GM12878 (cell line): Measurements from ENCODE around the gene TEX36. TPM values are rescaled to one million over a fixed set of nuclear protein-coding genes. Genes with fewer than 3 reads are reported as not detected.

Experiments used
- CHD1 ChIP-seq: IDR thresholded peaks from 2 replicates; pipeline ENCODE4 v1.6.1; 2012; ENCODE audit warnings: low read depth, low read length, improper control_type of control experiment
- EZH2 ChIP-seq: IDR thresholded peaks from 2 replicates; pipeline ENCODE4 v1.6.1; 2012; ENCODE audit warnings: low read depth, mild to moderate bottlenecking, control low read depth, inconsistent platforms, low read length, borderline replicate concordance; ENCODE audit not compliant: control insufficient read depth
- NFIC ChIP-seq: IDR thresholded peaks from 2 replicates; pipeline ENCODE4 v1.6.1; 2012; ENCODE audit warnings: low read depth, mild to moderate bottlenecking, inconsistent platforms, low read length, moderate library complexity
- RCOR1 ChIP-seq: conservative IDR thresholded peaks from 2 replicates; pipeline ENCODE4 v1.6.1; 2012; ENCODE audit warnings: low read depth, low read length, improper control_type of control experiment
- polyA plus RNA-seq, 11 experiments: library from polyadenylated mRNA; depleted of rRNA in 4 of 11; unstranded in 6 of 11; stranded (reverse) in 5 of 11; fragments of >200 nt; fragmentation: Nextera tagmentation in 4 of 11; fragmentation: Illumina TruSeq in 1 of 11; extraction: Ambion mirVana in 4 of 11; extraction: Trizol in 1 of 11; gene quantifications; 1 replicate in 1 of 11; 2 replicates in 10 of 11; pipeline versions ENCODE4 v1.2.1 to v1.2.3, GENCODE V29; 2011 to 2016; ENCODE audit warnings: inconsistent platforms in 2 of 11, missing spikeins in 2 of 11, low read depth in 1 of 11
- total RNA-seq, 4 experiments: library from RNA; depleted of rRNA in 3 of 4; stranded (reverse); fragments of >200 nt in 3 of 4; fragmentation: Illumina TruSeq in 1 of 4; extraction: Trizol in 1 of 4; gene quantifications; 2 replicates each; pipeline versions ENCODE4 v1.2.1 to v1.2.3, GENCODE V29; 2013 to 2021
- TF ChIP-seq, protein P1 (sequence below), 3 experiments: IDR thresholded peaks in 2 of 3; conservative IDR thresholded peaks in 1 of 3; 2 replicates each; pipeline ENCODE4 v1.5.1; 2011; ENCODE audit warnings: low read depth in 3 of 3, low read length in 3 of 3, mild to moderate bottlenecking in 3 of 3, control low read depth in 2 of 3, moderate library complexity in 2 of 3, inconsistent platforms in 1 of 3, mixed read lengths in 1 of 3; ENCODE audit not compliant: control insufficient read depth in 2 of 3, insufficient read depth in 1 of 3; ENCODE audit errors: extremely low read depth in 1 of 3
- TF ChIP-seq, protein P2 (sequence below): fragments of 450-650 bp; IDR thresholded peaks from 2 replicates; pipeline ENCODE4 v1.6.1; 2014; ENCODE audit warnings: mild to moderate bottlenecking
- TF ChIP-seq, protein P3 (sequence below): fragments of 450-650 bp; IDR thresholded peaks from 2 replicates; pipeline ENCODE4 v1.6.1; 2017; ENCODE audit warnings: low read depth, mild to moderate bottlenecking, moderate library complexity

TEX36 gene
- total and polyA plus RNA-seq, 10 of the 15 experiments (the other 5 are each of a cell fraction or from before 2014, with no cell fraction given): not detected

DNA sequence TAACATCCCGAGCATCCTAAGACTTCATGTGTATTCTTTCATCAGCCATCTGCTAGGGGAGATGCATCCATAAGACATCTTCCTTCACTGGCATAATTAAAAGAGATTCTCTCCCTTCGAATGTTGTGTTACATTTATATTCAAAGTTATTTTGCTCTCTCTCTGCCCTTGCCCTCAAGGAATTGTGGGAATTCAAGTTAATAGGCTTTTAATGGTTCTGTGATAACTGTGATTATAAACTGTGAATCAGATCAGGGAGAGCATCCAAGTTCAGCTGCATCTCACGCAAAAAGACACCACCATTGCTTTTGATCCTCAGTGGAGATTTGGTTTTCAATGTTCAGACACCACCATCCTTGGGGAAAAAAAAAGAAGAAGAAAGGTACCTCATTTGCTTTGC, 9.2 kb upstream of the TEX36 start (continued):
- TF ChIP-seq, protein P1, sequence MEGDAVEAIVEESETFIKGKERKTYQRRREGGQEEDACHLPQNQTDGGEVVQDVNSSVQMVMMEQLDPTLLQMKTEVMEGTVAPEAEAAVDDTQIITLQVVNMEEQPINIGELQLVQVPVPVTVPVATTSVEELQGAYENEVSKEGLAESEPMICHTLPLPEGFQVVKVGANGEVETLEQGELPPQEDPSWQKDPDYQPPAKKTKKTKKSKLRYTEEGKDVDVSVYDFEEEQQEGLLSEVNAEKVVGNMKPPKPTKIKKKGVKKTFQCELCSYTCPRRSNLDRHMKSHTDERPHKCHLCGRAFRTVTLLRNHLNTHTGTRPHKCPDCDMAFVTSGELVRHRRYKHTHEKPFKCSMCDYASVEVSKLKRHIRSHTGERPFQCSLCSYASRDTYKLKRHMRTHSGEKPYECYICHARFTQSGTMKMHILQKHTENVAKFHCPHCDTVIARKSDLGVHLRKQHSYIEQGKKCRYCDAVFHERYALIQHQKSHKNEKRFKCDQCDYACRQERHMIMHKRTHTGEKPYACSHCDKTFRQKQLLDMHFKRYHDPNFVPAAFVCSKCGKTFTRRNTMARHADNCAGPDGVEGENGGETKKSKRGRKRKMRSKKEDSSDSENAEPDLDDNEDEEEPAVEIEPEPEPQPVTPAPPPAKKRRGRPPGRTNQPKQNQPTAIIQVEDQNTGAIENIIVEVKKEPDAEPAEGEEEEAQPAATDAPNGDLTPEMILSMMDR (IDR thresholded peaks at IDR 0.05 in 2 of 3, conservative IDR thresholded peaks at IDR 0.05 in 1 of 3; ENCODE audit: control insufficient read depth in 2 of 3, extremely low read depth in 1 of 3, insufficient read depth in 1 of 3, low read depth in 3 of 3, low read length in 3 of 3): no peak
- TF ChIP-seq, protein P2, sequence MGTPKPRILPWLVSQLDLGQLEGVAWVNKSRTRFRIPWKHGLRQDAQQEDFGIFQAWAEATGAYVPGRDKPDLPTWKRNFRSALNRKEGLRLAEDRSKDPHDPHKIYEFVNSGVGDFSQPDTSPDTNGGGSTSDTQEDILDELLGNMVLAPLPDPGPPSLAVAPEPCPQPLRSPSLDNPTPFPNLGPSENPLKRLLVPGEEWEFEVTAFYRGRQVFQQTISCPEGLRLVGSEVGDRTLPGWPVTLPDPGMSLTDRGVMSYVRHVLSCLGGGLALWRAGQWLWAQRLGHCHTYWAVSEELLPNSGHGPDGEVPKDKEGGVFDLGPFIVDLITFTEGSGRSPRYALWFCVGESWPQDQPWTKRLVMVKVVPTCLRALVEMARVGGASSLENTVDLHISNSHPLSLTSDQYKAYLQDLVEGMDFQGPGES: no peak
- TF ChIP-seq EZH2 (no peak), CHD1 (no peak), NFIC (no peak), RCOR1 (no peak)
- TF ChIP-seq, protein P3, sequence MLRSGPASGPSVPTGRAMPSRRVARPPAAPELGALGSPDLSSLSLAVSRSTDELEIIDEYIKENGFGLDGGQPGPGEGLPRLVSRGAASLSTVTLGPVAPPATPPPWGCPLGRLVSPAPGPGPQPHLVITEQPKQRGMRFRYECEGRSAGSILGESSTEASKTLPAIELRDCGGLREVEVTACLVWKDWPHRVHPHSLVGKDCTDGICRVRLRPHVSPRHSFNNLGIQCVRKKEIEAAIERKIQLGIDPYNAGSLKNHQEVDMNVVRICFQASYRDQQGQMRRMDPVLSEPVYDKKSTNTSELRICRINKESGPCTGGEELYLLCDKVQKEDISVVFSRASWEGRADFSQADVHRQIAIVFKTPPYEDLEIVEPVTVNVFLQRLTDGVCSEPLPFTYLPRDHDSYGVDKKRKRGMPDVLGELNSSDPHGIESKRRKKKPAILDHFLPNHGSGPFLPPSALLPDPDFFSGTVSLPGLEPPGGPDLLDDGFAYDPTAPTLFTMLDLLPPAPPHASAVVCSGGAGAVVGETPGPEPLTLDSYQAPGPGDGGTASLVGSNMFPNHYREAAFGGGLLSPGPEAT: no peak
